Hepatocyte (in vitro differentiated cells): ENCODE measurements around the gene GMDS. TPM values are rescaled to one million over a fixed set of nuclear protein-coding genes. Genes with fewer than 3 reads are reported as not detected.

Source experiments
- DNase-seq: peaks from one replicate; pipeline ENCODE4 v3.0.0-alpha.2; 2016; ENCODE audit warnings: low spot score
- H2AFZ ChIP-seq: fragments of 200-600 bp; sonication (generic); 2 replicates; pipeline ENCODE4 v1.6.0; 2016; ENCODE audit warnings: antibody characterized with exemption, mild to moderate bottlenecking
- H3K27ac ChIP-seq: fragments of 200-600 bp; sonication (generic); 2 replicates; pipeline ENCODE4 v1.5.1; 2016; ENCODE audit warnings: mild to moderate bottlenecking
- H3K27me3 ChIP-seq: fragments of 200-600 bp; sonication (generic); 2 replicates; pipeline ENCODE4 v1.6.1; 2016
- H3K36me3 ChIP-seq: fragments of 200-600 bp; sonication (generic); replicated peaks from 2 replicates; pipeline ENCODE4 v1.5.1; 2016; ENCODE audit warnings: low read depth; ENCODE audit not compliant: insufficient read depth
- H3K4me1 ChIP-seq: fragments of 200-600 bp; sonication (generic); 2 replicates; pipeline ENCODE4 v1.5.1; 2016; ENCODE audit warnings: mild to moderate bottlenecking, moderate library complexity; ENCODE audit not compliant: insufficient read depth
- H3K4me2 ChIP-seq: fragments of 200-600 bp; sonication (generic); 2 replicates; pipeline ENCODE4 v1.6.0; 2016
- H3K4me3 ChIP-seq: fragments of 200-600 bp; sonication (generic); 2 replicates; pipeline ENCODE4 v1.5.1; 2016; ENCODE audit warnings: mild to moderate bottlenecking
- H3K79me2 ChIP-seq: fragments of 200-600 bp; sonication (generic); 2 replicates; pipeline ENCODE4 v1.6.0; 2017; ENCODE audit warnings: mild to moderate bottlenecking
- H3K9me2 ChIP-seq: fragments of 200-600 bp; sonication (generic); replicated peaks from 2 replicates; pipeline ENCODE4 v1.6.0; 2017; ENCODE audit warnings: mild to moderate bottlenecking; ENCODE audit not compliant: insufficient read depth
- H3K9me3 ChIP-seq: fragments of 200-600 bp; sonication (generic); 2 replicates; pipeline ENCODE4 v1.5.1; 2016; ENCODE audit warnings: low read depth, mild to moderate bottlenecking
- H4K20me1 ChIP-seq: fragments of 200-600 bp; sonication (generic); 2 replicates; pipeline ENCODE4 v1.6.0; 2016; ENCODE audit warnings: mild to moderate bottlenecking; ENCODE audit not compliant: insufficient read depth, poor library complexity, severe bottlenecking
- EZH2 ChIP-seq: fragments of 200-600 bp; sonication (generic); IDR thresholded peaks from 2 replicates; pipeline ENCODE4 v1.6.1; 2016; ENCODE audit warnings: antibody characterized with exemption, mild to moderate bottlenecking, borderline replicate concordance
- EZH2phosphoT487 ChIP-seq: fragments of 200-600 bp; sonication (generic); IDR thresholded peaks from one replicate; pipeline ENCODE4 v1.6.1; 2018; ENCODE audit warnings: antibody characterized with exemption, mild to moderate bottlenecking, low read depth, moderate library complexity; ENCODE audit not compliant: unreplicated experiment, severe bottlenecking
- WGBS: methylation state at CpG from one replicate; pipeline ENCODE4 v1.1.6; 2016; ENCODE audit warnings: low lambda C conversion rate; ENCODE audit errors: missing lambda C conversion rate; 5-methylcytosine and 5-hydroxymethylcytosine counted together
- polyA plus RNA-seq: library from polyadenylated mRNA; unstranded; fragments of >200 nt; fragmentation: Nextera tagmentation; extraction: Ambion mirVana; gene quantifications from 2 replicates; pipeline ENCODE4 v1.2.1, GENCODE V29; 2016
- total RNA-seq: library from RNA; depleted of rRNA; stranded (reverse); fragments of >200 nt; gene quantifications from 2 replicates; pipeline ENCODE4 v1.2.3, GENCODE V29; 2014
- TF ChIP-seq, protein P1 (sequence below): fragments of 200-600 bp; sonication (generic); IDR thresholded peaks from 2 replicates; pipeline ENCODE4 v1.5.1; 2016; ENCODE audit warnings: antibody characterized with exemption, mild to moderate bottlenecking; ENCODE audit not compliant: poor library complexity

Gene GMDS
- total and polyA plus RNA-seq, 2 experiments from 2014 or later: 20.7 to 32.6 TPM

DNA sequence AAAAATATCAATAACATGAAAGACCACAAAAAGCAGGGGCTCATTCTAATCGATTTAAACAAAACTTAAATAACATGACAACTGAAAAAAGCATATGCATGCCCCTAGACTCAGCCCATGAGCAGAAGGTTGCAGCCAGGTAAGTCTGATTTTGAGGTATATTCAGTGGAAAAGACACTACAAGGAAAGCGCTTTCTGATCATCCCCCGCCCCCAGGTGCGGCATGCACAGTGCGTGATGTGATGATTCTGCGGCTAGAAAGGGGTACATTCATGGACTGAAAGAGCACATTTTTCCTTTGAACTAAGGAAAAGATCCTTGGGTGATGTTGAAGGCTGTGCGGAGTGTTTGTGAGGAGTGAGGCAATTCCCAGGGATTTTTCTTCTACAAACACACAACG, 652.6 kb downstream of the GMDS start:
- Histone ChIP-seq H3K27ac (no peak overlapping the region), H3K36me3 (no peaks in the 10 kb centered on the region), H2AFZ (no peak overlapping the region), H4K20me1 (no peaks in the 10 kb centered on the region), H3K4me3 (no peak overlapping the region), H3K27me3 (peaks cover 12% of the 10 kb centered on the region), H3K9me2 (no peaks in the 10 kb centered on the region), H3K9me3 (no peaks in the 10 kb centered on the region), H3K4me1 (no peaks in the 10 kb centered on the region), H3K4me2 (no peak overlapping the region), H3K79me2 (no peaks in the 10 kb centered on the region)
- no peak for DNase-seq
- TF ChIP-seq EZH2phosphoT487 (no peak), EZH2 (no peak)
- TF ChIP-seq, protein P1, sequence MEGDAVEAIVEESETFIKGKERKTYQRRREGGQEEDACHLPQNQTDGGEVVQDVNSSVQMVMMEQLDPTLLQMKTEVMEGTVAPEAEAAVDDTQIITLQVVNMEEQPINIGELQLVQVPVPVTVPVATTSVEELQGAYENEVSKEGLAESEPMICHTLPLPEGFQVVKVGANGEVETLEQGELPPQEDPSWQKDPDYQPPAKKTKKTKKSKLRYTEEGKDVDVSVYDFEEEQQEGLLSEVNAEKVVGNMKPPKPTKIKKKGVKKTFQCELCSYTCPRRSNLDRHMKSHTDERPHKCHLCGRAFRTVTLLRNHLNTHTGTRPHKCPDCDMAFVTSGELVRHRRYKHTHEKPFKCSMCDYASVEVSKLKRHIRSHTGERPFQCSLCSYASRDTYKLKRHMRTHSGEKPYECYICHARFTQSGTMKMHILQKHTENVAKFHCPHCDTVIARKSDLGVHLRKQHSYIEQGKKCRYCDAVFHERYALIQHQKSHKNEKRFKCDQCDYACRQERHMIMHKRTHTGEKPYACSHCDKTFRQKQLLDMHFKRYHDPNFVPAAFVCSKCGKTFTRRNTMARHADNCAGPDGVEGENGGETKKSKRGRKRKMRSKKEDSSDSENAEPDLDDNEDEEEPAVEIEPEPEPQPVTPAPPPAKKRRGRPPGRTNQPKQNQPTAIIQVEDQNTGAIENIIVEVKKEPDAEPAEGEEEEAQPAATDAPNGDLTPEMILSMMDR: no peak
- 89% methylated on average over 8 of the region's 8 CpGs for WGBS

DNA sequence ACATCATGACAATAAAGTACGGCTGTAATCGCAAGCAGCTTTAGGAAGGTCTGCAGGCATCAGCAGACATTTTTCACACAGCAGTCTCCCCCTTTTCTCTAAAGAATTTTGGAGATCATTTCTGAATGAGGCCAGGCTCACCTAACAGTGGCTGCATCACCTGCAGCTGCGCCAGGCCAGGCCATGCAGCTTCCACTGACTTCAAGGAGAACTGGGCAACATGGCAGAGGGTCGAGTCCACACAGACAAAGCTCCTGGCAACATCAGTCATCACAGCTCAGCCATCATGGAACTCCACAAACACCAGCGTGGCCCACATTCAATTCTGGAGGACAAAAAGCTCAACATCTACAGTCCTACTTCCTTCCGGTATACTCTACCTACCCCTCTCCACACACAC, 653.5 kb downstream of the GMDS start:
- TF ChIP-seq EZH2: no peak
- TF ChIP-seq, protein P1: no peak
- no peaks in the 10 kb centered on the region for H3K4me1 ChIP-seq
- 88% methylated on average over 6 of the region's 6 CpGs for WGBS
- no peak for DNase-seq
- H3K9me3 ChIP-seq: no peaks in the 10 kb centered on the region
- H2AFZ ChIP-seq: no peak overlapping the region
- no peaks in the 10 kb centered on the region for H3K36me3 ChIP-seq
- H3K79me2 ChIP-seq: no peaks in the 10 kb centered on the region
- no peak overlapping the region for H3K4me2 ChIP-seq
- peaks cover 12% of the 10 kb centered on the region for H3K27me3 ChIP-seq
- no peaks in the 10 kb centered on the region for H4K20me1 ChIP-seq
- H3K4me3 ChIP-seq: no peak overlapping the region
- H3K27ac ChIP-seq: no peak overlapping the region
- no peaks in the 10 kb centered on the region for H3K9me2 ChIP-seq

DNA sequence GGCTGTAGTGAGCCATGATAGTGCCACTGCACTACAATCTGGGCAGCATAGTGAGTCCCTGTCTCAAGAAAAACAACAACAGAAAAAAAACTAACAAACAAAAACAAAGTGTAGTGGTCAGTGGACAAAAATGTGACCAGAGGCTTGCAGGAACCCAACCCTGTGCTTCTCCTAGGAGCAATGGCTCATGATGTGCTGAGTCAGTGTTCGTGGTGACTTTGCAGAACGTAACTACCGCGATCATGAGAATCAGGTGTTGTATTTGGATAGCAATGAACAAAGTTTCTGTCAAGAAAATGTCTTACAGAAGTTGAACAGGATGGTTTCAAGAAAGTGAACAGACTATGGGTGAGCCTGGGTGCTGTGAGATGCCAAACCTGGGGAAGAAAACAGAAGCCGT, 654.2 kb downstream of the GMDS start:
- no peak overlapping the region for H3K27ac ChIP-seq
- H3K9me3 ChIP-seq: no peaks in the 10 kb centered on the region
- TF ChIP-seq, protein P1: no peak
- TF ChIP-seq EZH2 (no peak), EZH2phosphoT487 (no peak)
- WGBS: 98% methylated on average over 5 of the region's 5 CpGs
- no peaks in the 10 kb centered on the region for H3K79me2 ChIP-seq
- peaks cover 12% of the 10 kb centered on the region for H3K27me3 ChIP-seq
- H3K4me1 ChIP-seq: no peaks in the 10 kb centered on the region
- no peaks in the 10 kb centered on the region for H4K20me1 ChIP-seq
- no peak overlapping the region for H3K4me2 ChIP-seq
- no peaks in the 10 kb centered on the region for H3K9me2 ChIP-seq
- H3K4me3 ChIP-seq: no peak overlapping the region
- DNase-seq: no peak
- no peaks in the 10 kb centered on the region for H3K36me3 ChIP-seq
- H2AFZ ChIP-seq: no peak overlapping the region

DNA sequence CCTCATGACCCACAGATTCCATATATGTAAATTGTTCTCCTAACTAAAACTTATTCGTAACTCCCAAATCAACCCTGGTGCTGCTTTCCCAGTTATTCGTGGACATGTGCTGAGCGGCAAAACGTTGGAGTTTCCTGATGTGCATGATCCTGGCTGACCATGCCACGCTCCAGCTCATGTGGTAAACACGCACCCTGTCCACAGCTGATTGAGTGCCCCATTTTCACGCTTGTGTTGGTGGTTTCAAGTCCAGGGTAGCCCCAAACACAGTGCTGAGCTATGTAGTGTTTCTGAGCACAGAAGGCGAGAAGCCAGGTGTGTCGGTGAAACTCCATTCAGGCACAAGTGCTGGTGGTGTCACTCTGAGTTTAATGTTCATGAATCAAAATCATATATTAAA, 654.8 kb downstream of the GMDS start:
- H3K9me2 ChIP-seq: no peaks in the 10 kb centered on the region
- H3K4me1 ChIP-seq: no peaks in the 10 kb centered on the region
- no peak for DNase-seq
- peaks cover 12% of the 10 kb centered on the region for H3K27me3 ChIP-seq
- no peaks in the 10 kb centered on the region for H3K36me3 ChIP-seq
- H3K9me3 ChIP-seq: no peaks in the 10 kb centered on the region
- no peak overlapping the region for H3K4me3 ChIP-seq
- 98% methylated on average over 9 of the region's 9 CpGs for WGBS
- no peak overlapping the region for H2AFZ ChIP-seq
- H3K4me2 ChIP-seq: no peak overlapping the region
- H4K20me1 ChIP-seq: no peaks in the 10 kb centered on the region
- H3K27ac ChIP-seq: no peak overlapping the region
- no peak for TF ChIP-seq EZH2
- TF ChIP-seq, protein P1: no peak
- TF ChIP-seq EZH2phosphoT487: no peak
- no peaks in the 10 kb centered on the region for H3K79me2 ChIP-seq
